ENCODE measurements around the gene UNC119B. TPM values are rescaled to one million over a fixed set of nuclear protein-coding genes. Genes with fewer than 3 reads are reported as not detected.

The UNC119B gene
- total and polyA plus RNA-seq, 2 of the 4 experiments (the other 2 are of a cell fraction): 8.4 to 21.6 TPM

DNA sequence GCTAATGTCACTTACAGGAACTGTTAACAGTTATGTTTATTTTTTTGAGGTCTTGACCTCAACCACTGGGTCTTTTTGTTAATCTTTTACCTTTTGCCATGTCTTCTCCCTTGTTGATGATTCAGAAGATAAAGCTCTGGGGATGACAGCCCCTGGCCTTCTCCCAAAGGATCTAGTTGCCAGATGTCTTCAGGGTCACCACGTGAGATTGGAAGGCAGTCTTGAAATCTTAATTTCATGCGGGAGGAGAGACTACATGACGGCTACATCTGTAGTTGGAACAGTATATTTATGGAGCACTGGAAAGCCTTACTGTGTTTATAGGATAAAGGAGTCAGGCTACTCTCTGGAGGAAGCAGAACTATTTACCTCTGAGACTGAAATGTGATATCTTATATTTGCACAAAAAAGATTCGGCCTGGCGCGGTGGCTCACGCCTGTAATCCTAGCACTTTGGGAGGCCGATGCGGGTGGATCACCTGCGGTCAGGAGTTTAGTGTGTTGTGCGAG lies 17.7 kb upstream of the UNC119B start:
- WGBS, 2 experiments (ENCODE audit: extremely low coverage in 2 of 2, insufficient read length in 1 of 2): 60% methylated on average over 2 of the region's 11 CpGs; no CpG with 5 or more reads in 1 of the 2 experiments

More for the DNA sequence above, 17.7 kb upstream of the UNC119B start:
- no peak overlapping the region for H3K14ac ChIP-seq (replicated peaks; ENCODE audit: low read depth, low read length)
- POLR2A ChIA-PET (ENCODE audit: unreplicated experiment): no interaction called here
- H2BK5ac ChIP-seq (ENCODE audit: low read depth, low read length, poor library complexity, severe bottlenecking): no peak overlapping the region
- H2AK5ac ChIP-seq (ENCODE audit: low read depth, low read length): no peak overlapping the region
- H4K20me1 ChIP-seq (ENCODE audit: insufficient read depth, low read length): peaks cover 79% of the 10 kb centered on the region
- no peaks in the 10 kb centered on the region for H3K9me3 ChIP-seq (ENCODE audit: control insufficient read depth, insufficient read depth, low read length)
- no peak overlapping the region for H4K91ac ChIP-seq (ENCODE audit: insufficient read depth, low read depth, low read length)
- intact Hi-C loops (cut with micrococcal nuclease): no loop called here
- CTCF ChIA-PET: interaction anchor here (0.9 kb wide), 1 partner anchor 43 kb away, joined by 3 read pairs; no protein-coding TSS in a partner anchor
- no peak overlapping the region for H2BK15ac ChIP-seq (ENCODE audit: low read depth, low read length)
- H4K8ac ChIP-seq (ENCODE audit: low read depth in 2 of 2, low read length in 2 of 2): no peak overlapping the region
- no peak overlapping the region for H3K56ac ChIP-seq (ENCODE audit: extremely low read depth, insufficient read depth, low read length)
- peak; percentile 35; the same call in 1 of the 2 replicates for ATAC-seq (ENCODE audit: low read depth)
- peaks cover 44 to 80% of the 10 kb centered on the region in 2 experiments for H3K79me1 ChIP-seq (ENCODE audit: low read depth in 1 of 2, low read length in 2 of 2)
- no peak overlapping the region for H3K9ac ChIP-seq (ENCODE audit: low read depth, low read length)
- H3K18ac ChIP-seq (ENCODE audit: low read depth, low read length): no peak overlapping the region
- H3K27ac ChIP-seq (ENCODE audit: insufficient read depth, low read length): no peak overlapping the region
- no peak overlapping the region for H2BK120ac ChIP-seq (ENCODE audit: low read depth, low read length)
- no peak overlapping the region for H2BK20ac ChIP-seq (ENCODE audit: low read depth, low read length)
- no peak overlapping the region for H4K5ac ChIP-seq (ENCODE audit: low read depth, low read length)
- TF ChIP-seq FOS (IDR thresholded peaks at IDR 0.05; ENCODE audit: low read depth, low read length) (no peak), MXI1 (IDR thresholded peaks at IDR 0.05; ENCODE audit: borderline replicate concordance, low read depth, low read length) (no peak), RAD21 (IDR thresholded peaks at IDR 0.05; ENCODE audit: low read length) (no peak), SMC3 (IDR thresholded peaks at IDR 0.05; ENCODE audit: low read depth, low read length) (no peak)
- no peak overlapping the region for H3K4me3 ChIP-seq (ENCODE audit: insufficient read depth, low read depth, low read length)
- peaks cover 11% of the 10 kb centered on the region for H3K4me1 ChIP-seq (ENCODE audit: control insufficient read depth, insufficient read depth, low read length)
- in situ Hi-C loops (cut with MboI; ENCODE audit: low sequenced_read_pairs): no loop called here
- no peak overlapping the region for H2AK9ac ChIP-seq (replicated peaks; ENCODE audit: low read depth, low read length, poor library complexity)
- H3K27me3 ChIP-seq (ENCODE audit: control insufficient read depth, insufficient read depth, low read length): no peaks in the 10 kb centered on the region
- peaks cover 35% of the 10 kb centered on the region for H3K9me1 ChIP-seq (ENCODE audit: insufficient read depth, low read length)
- no peak overlapping the region for H3K4ac ChIP-seq (ENCODE audit: low read depth, low read length)
- dilution Hi-C loops (cut with HindIII; ENCODE audit: low sequenced_read_pairs, unreplicated experiment): no loop called here
- H3K4me2 ChIP-seq (ENCODE audit: low read depth, low read length): peak overlapping the region; percentile 10; the same call in 1 of the 2 replicates
- no peak overlapping the region for H2AFZ ChIP-seq (replicated peaks; ENCODE audit: low read length, poor library complexity)
- no TSS peak for BruUV-seq (replicated peaks)
- H3K36me3 ChIP-seq (ENCODE audit: control insufficient read depth, insufficient read depth, low read length): peaks cover 26% of the 10 kb centered on the region
- H3K23ac ChIP-seq (ENCODE audit: low read depth, low read length): no peak overlapping the region
- peak; percentile 45 for DNase-seq

All from IMR-90 (cell line).